Ectodermal cell (in vitro differentiated cells): ENCODE data around the gene SEMA4C.

Experiments used
- H3K27ac ChIP-seq: 2 replicates; pipeline ENCODE4 v1.7.0; 2013; ENCODE audit warnings: mild to moderate bottlenecking, low read depth, low read length; ENCODE audit not compliant: insufficient read depth, poor library complexity, severe bottlenecking
- H3K27me3 ChIP-seq: 2 replicates; pipeline ENCODE4 v1.7.0; 2013; ENCODE audit warnings: mild to moderate bottlenecking, low read length; ENCODE audit not compliant: insufficient read depth, control insufficient read depth, poor library complexity, severe bottlenecking
- H3K36me3 ChIP-seq: one replicate; pipeline ENCODE4 v1.7.0; 2013; ENCODE audit warnings: low read length; ENCODE audit not compliant: control insufficient read depth, insufficient read depth
- H3K4me1 ChIP-seq: one replicate; pipeline ENCODE4 v1.7.0; 2013; ENCODE audit warnings: low read length; ENCODE audit not compliant: control insufficient read depth, insufficient read depth
- H3K4me3 ChIP-seq: 2 replicates; pipeline ENCODE4 v1.7.0; 2013; ENCODE audit warnings: low read depth, low read length, control low read depth; ENCODE audit not compliant: insufficient read depth
- H3K9me3 ChIP-seq: 2 replicates; pipeline ENCODE4 v1.7.0; 2013; ENCODE audit warnings: mild to moderate bottlenecking, low read length, moderate library complexity; ENCODE audit not compliant: control insufficient read depth
- WGBS, 2 experiments: methylation state at CpG; one replicate each; pipeline ENCODE4 v1.1.7; 2013; ENCODE audit warnings: missing lambda C conversion rate in 2 of 2; 5-methylcytosine and 5-hydroxymethylcytosine counted together

Gene SEMA4C

GRCh38 chr2:96912346-96913116 lies 42.7 kb upstream of the SEMA4C start:
- Histone ChIP-seq H3K36me3 (no peaks in the 10 kb centered on the region), H3K27me3 (no peaks in the 10 kb centered on the region), H3K27ac (no peak overlapping the region), H3K9me3 (no peaks in the 10 kb centered on the region), H3K4me3 (no peak overlapping the region), H3K4me1 (peaks cover 7% of the 10 kb centered on the region)
- WGBS, 2 experiments, result 87 to 88% methylated on average over 22 of the region's 22 CpGs

DNA sequence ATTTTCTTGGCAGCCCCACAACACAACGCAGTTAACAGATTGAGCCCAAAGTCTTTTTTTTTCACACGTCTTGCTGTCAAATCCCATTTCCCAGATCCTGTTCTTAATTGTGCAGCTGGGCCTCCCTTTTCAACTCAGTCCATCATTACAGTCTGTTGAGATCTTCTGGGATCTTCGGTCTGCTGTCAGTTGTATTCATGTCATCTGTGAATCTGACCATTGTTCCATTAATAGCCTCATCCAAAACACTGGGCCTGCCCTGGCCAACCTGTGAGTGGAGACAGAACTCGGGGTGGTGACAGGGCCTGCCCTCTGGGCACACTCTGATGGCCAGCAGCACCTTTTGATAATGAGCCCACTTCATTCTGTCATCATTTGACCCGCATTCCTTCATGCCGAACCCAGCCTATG lies 39.7 kb upstream of the SEMA4C start:
- H3K27me3 ChIP-seq, result no peaks in the 10 kb centered on the region
- no peaks in the 10 kb centered on the region for H3K36me3 ChIP-seq
- H3K4me3 ChIP-seq, result no peak overlapping the region
- H3K9me3 ChIP-seq, result no peaks in the 10 kb centered on the region
- 87 to 92% methylated on average over 6 of the region's 6 CpGs for WGBS, 2 experiments
- no peak overlapping the region for H3K27ac ChIP-seq
- H3K4me1 ChIP-seq, result peaks cover 23% of the 10 kb centered on the region

- peaks cover 23% of the 10 kb centered on the region for H3K4me1 ChIP-seq
- H3K27ac ChIP-seq, result peak overlapping the region; percentile 89
- H3K36me3 ChIP-seq, result no peaks in the 10 kb centered on the region
- H3K27me3 ChIP-seq, result no peaks in the 10 kb centered on the region
- 29 to 32% methylated on average over 21 of the region's 21 CpGs for WGBS, 2 experiments
- peak overlapping the region; percentile 11 for H3K4me3 ChIP-seq
- no peaks in the 10 kb centered on the region for H3K9me3 ChIP-seq
Measured at GRCh38 chr2:96907115-96908041, 37.5 kb upstream of the SEMA4C start.

DNA sequence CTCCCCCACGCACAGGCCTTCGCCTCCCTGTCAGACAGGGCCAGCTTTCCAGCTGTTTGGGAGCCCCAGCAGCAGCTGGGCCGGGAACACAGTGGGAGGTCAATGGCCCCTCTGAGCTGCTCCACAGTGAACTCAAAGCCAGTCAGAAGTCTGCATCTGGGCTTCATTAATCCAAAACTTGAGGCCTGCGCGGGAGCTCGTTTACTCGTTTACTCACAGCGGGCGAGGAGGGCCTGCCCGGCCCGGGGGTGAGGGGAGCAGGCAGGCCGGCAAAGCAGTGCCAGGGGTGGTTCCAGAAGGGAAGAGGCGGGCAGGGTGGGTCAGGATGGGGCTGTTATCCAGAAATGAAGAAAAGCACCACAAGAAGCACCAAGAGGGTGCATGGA lies 36.8 kb upstream of the SEMA4C start:
- H3K36me3 ChIP-seq, result no peaks in the 10 kb centered on the region
- H3K4me3 ChIP-seq, result peak overlapping the region; percentile 11
- H3K27me3 ChIP-seq, result no peaks in the 10 kb centered on the region
- no peaks in the 10 kb centered on the region for H3K9me3 ChIP-seq
- H3K4me1 ChIP-seq, result peaks cover 23% of the 10 kb centered on the region
- H3K27ac ChIP-seq, result peak overlapping the region; percentile 89
- 2 to 4% methylated on average over 13 of the region's 13 CpGs for WGBS, 2 experiments

- H3K27me3 ChIP-seq, result no peaks in the 10 kb centered on the region
- no peak overlapping the region for H3K27ac ChIP-seq
- H3K4me1 ChIP-seq, result peaks cover 23% of the 10 kb centered on the region
- H3K9me3 ChIP-seq, result no peaks in the 10 kb centered on the region
- WGBS, 2 experiments, result 94 to 95% methylated on average over 7 of the region's 7 CpGs
- no peak overlapping the region for H3K4me3 ChIP-seq
- no peaks in the 10 kb centered on the region for H3K36me3 ChIP-seq
Measured at GRCh38 chr2:96903815-96904214, 33.9 kb upstream of the SEMA4C start.

DNA sequence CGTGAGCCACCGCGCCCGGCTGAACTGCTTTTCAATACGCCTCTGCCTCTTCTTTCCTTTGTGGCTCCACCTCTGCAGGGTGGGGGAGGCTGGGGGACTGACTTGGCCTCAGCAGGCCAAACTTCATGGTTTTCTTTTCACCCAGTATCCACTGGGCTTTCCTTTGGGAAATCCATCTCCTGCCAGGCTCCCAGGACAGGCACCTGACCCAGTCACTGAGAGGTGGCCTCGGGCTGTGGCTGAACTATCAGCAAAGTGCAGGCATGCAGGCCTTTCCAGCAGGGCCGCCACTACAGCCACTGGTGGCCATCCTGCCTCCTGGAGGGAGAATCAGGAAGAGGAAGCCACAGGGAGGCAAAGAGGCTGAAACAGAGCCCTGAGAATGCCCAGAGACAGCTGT lies 33.4 kb upstream of the SEMA4C start:
- WGBS, 2 experiments, result 86 to 88% methylated on average over 7 of the region's 7 CpGs
- H3K27ac ChIP-seq, result no peak overlapping the region
- no peaks in the 10 kb centered on the region for H3K27me3 ChIP-seq
- peaks cover 23% of the 10 kb centered on the region for H3K4me1 ChIP-seq
- H3K36me3 ChIP-seq, result no peaks in the 10 kb centered on the region
- no peaks in the 10 kb centered on the region for H3K9me3 ChIP-seq
- H3K4me3 ChIP-seq, result no peak overlapping the region

GRCh38 chr2:96900237-96900636 lies 30.4 kb upstream of the SEMA4C start:
- Histone ChIP-seq H3K27ac (no peak overlapping the region), H3K36me3 (no peaks in the 10 kb centered on the region), H3K4me3 (no peak overlapping the region), H3K4me1 (peaks cover 11% of the 10 kb centered on the region), H3K27me3 (no peaks in the 10 kb centered on the region), H3K9me3 (no peaks in the 10 kb centered on the region)
- WGBS, 2 experiments, result 88 to 91% methylated on average over 10 of the region's 10 CpGs

DNA sequence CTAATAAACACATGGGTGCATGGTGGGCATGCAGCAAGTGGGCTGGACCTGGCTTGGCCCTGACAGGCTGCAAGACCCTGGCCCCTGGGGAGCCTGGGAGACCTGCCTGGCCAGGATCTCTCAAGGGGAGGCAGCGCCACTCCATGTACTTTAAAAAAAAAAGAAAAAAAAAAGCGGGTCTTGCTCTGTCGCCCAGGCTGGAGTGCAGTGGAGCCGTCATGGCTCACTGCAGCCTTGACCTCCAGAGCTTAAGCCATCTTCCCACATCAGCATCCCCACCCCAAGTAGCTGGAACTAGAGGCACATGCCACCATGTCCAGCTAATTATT lies 29.5 kb upstream of the SEMA4C start:
- Histone ChIP-seq H3K36me3 (no peaks in the 10 kb centered on the region), H3K4me3 (no peak overlapping the region), H3K4me1 (peaks cover 11% of the 10 kb centered on the region), H3K9me3 (no peaks in the 10 kb centered on the region), H3K27me3 (no peaks in the 10 kb centered on the region), H3K27ac (no peak overlapping the region)
- WGBS, 2 experiments, result 81 to 93% methylated on average over 4 of the region's 4 CpGs

DNA sequence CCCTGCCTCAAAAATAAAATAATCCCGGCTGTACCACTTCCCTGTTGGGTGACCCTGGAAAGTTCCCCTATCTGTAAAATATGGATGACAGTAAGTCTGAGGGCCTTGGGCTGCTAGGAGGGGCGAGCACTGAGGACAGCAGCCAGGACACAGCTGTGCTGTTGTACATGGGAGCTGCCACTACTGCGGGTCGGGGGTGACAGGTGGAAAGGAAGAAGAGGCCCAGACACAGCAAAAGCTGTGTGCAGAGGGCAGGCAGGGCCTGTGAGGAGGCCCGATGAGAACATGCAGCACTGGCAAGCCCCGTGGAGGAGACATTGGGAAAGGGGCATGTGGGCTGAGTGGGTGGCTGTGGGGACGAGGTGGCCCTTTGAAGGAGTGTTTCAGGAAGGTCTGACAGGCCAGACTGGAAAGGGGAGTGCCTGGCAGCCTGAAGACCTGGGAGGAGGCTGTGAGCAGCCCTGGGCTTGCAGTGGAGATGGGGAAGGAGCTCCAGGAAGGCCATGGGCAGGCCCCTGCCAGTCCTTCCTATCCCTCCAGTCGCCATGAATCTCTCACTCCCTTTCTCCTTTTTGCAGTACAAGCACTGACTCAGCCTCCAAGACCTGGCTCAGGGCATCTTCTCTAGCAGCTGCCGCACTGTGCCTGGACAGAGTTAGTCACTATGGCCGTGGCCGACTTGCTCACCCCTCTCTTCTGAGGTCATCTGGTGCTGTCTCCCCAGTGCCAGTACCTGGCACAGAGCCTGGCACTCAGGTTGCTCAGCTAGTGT lies 28.9 kb upstream of the SEMA4C start:
- Histone ChIP-seq H3K9me3 (no peaks in the 10 kb centered on the region), H3K36me3 (no peaks in the 10 kb centered on the region), H3K4me1 (peaks cover 11% of the 10 kb centered on the region), H3K27me3 (no peaks in the 10 kb centered on the region), H3K4me3 (no peak overlapping the region), H3K27ac (no peak overlapping the region)
- 88% methylated on average over 11 of the region's 11 CpGs for WGBS, 2 experiments

DNA sequence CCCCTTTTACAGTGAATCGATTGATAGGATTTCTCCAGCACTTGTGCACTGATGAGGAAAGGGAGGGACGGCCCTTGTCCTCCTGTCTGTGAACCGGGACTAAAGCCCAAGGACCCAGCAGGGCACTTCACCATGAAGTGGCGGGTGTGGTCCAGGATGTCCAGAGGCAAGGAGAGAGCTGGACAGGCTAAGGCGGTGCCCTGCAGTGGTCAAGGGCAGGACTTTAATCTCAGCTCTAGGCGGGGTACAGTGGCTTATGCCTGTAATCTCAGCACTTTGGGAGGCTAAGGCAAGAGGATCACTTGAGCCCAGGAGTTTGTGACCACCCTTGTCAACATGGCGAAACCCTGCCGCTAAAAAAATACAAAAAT lies 28.2 kb upstream of the SEMA4C start:
- Histone ChIP-seq H3K4me3 (no peak overlapping the region), H3K36me3 (no peaks in the 10 kb centered on the region), H3K27me3 (no peaks in the 10 kb centered on the region), H3K4me1 (peaks cover 11% of the 10 kb centered on the region), H3K27ac (no peak overlapping the region), H3K9me3 (no peaks in the 10 kb centered on the region)
- WGBS, 2 experiments, result 90 to 93% methylated on average over 8 of the region's 8 CpGs
